Measurements from ENCODE around the gene ADAM12.

ADAM12 gene

GRCh38 chr10:126016882-126017281, 371.4 kb downstream of the ADAM12 start:
- Mint-ChIP-seq H3K9me3 (no peaks in the 10 kb centered on the region), H3K36me3 (ENCODE audit: low read depth) (no peaks in the 10 kb centered on the region), H3K27me3 (ENCODE audit: low read depth) (no peaks in the 10 kb centered on the region), H3K4me1 (ENCODE audit: low read depth) (no peaks in the 10 kb centered on the region), H3K4me3 (no peak overlapping the region), H3K27ac (no peak overlapping the region)
- DNase-seq (ENCODE audit: low spot score), result no peak

GRCh38 chr10:126016156-126016805, 372.0 kb downstream of the ADAM12 start:
- H3K36me3 Mint-ChIP-seq (ENCODE audit: low read depth), result no peaks in the 10 kb centered on the region
- H3K4me1 Mint-ChIP-seq (ENCODE audit: low read depth), result no peaks in the 10 kb centered on the region
- DNase-seq (ENCODE audit: low spot score), result no peak
- H3K27ac Mint-ChIP-seq, result no peak overlapping the region
- H3K9me3 Mint-ChIP-seq, result no peaks in the 10 kb centered on the region
- H3K27me3 Mint-ChIP-seq (ENCODE audit: low read depth), result no peaks in the 10 kb centered on the region
- no peak overlapping the region for H3K4me3 Mint-ChIP-seq

GRCh38 chr10:126015413-126015812, 372.9 kb downstream of the ADAM12 start:
- DNase-seq (ENCODE audit: low spot score), result no peak
- no peaks in the 10 kb centered on the region for H3K27me3 Mint-ChIP-seq (ENCODE audit: low read depth)
- no peak overlapping the region for H3K4me3 Mint-ChIP-seq

GRCh38 chr10:126014309-126014708, 374.0 kb downstream of the ADAM12 start:
- Mint-ChIP-seq H3K9me3 (no peaks in the 10 kb centered on the region), H3K27ac (no peak overlapping the region), H3K36me3 (ENCODE audit: low read depth) (no peaks in the 10 kb centered on the region), H3K27me3 (ENCODE audit: low read depth) (no peaks in the 10 kb centered on the region), H3K4me1 (ENCODE audit: low read depth) (no peaks in the 10 kb centered on the region), H3K4me3 (no peak overlapping the region)
- no peak for DNase-seq (ENCODE audit: low spot score)

More at GRCh38 chr10:126015413-126015812, 372.9 kb downstream of the ADAM12 start:
- Mint-ChIP-seq H3K9me3 (no peaks in the 10 kb centered on the region), H3K27ac (no peak overlapping the region), H3K36me3 (ENCODE audit: low read depth) (no peaks in the 10 kb centered on the region), H3K4me1 (ENCODE audit: low read depth) (no peaks in the 10 kb centered on the region)

- no peaks in the 10 kb centered on the region for H3K27me3 Mint-ChIP-seq (ENCODE audit: low read depth)
- no peak overlapping the region for H3K27ac Mint-ChIP-seq
- H3K9me3 Mint-ChIP-seq, result no peaks in the 10 kb centered on the region
- H3K4me3 Mint-ChIP-seq, result no peak overlapping the region
- H3K4me1 Mint-ChIP-seq (ENCODE audit: low read depth), result no peaks in the 10 kb centered on the region
- H3K36me3 Mint-ChIP-seq (ENCODE audit: low read depth), result no peaks in the 10 kb centered on the region
- DNase-seq (ENCODE audit: low spot score), result peak; percentile 7
Measured at GRCh38 chr10:126013489-126014281, 374.6 kb downstream of the ADAM12 start.

GRCh38 chr10:126012485-126012884, 375.8 kb downstream of the ADAM12 start:
- Mint-ChIP-seq H3K27me3 (ENCODE audit: low read depth) (no peaks in the 10 kb centered on the region), H3K27ac (no peak overlapping the region), H3K4me1 (ENCODE audit: low read depth) (no peaks in the 10 kb centered on the region), H3K9me3 (no peaks in the 10 kb centered on the region), H3K4me3 (no peak overlapping the region), H3K36me3 (ENCODE audit: low read depth) (no peaks in the 10 kb centered on the region)
- DNase-seq (ENCODE audit: low spot score), result no peak

- no peaks in the 10 kb centered on the region for H3K4me1 Mint-ChIP-seq (ENCODE audit: low read depth)
- DNase-seq (ENCODE audit: low spot score), result no peak
- no peaks in the 10 kb centered on the region for H3K36me3 Mint-ChIP-seq (ENCODE audit: low read depth)
- H3K27me3 Mint-ChIP-seq (ENCODE audit: low read depth), result no peaks in the 10 kb centered on the region
- no peak overlapping the region for H3K4me3 Mint-ChIP-seq
- no peaks in the 10 kb centered on the region for H3K9me3 Mint-ChIP-seq
- no peak overlapping the region for H3K27ac Mint-ChIP-seq
Measured at GRCh38 chr10:126011995-126012394, 376.3 kb downstream of the ADAM12 start.

- H3K4me1 Mint-ChIP-seq (ENCODE audit: low read depth), result no peaks in the 10 kb centered on the region
- no peak for DNase-seq (ENCODE audit: low spot score)
- no peaks in the 10 kb centered on the region for H3K27me3 Mint-ChIP-seq (ENCODE audit: low read depth)
- no peak overlapping the region for H3K27ac Mint-ChIP-seq
- H3K36me3 Mint-ChIP-seq (ENCODE audit: low read depth), result no peaks in the 10 kb centered on the region
- H3K9me3 Mint-ChIP-seq, result no peaks in the 10 kb centered on the region
- no peak overlapping the region for H3K4me3 Mint-ChIP-seq
Measured at GRCh38 chr10:126009650-126010049, 378.6 kb downstream of the ADAM12 start.

GRCh38 chr10:126006906-126007305, 381.4 kb downstream of the ADAM12 start:
- H3K36me3 Mint-ChIP-seq (ENCODE audit: low read depth), result no peaks in the 10 kb centered on the region
- H3K9me3 Mint-ChIP-seq, result no peaks in the 10 kb centered on the region
- no peaks in the 10 kb centered on the region for H3K4me1 Mint-ChIP-seq (ENCODE audit: low read depth)
- no peak for DNase-seq (ENCODE audit: low spot score)
- H3K27me3 Mint-ChIP-seq (ENCODE audit: low read depth), result no peaks in the 10 kb centered on the region
- H3K27ac Mint-ChIP-seq, result no peak overlapping the region
- no peak overlapping the region for H3K4me3 Mint-ChIP-seq

GRCh38 chr10:126006264-126006663, 382.0 kb downstream of the ADAM12 start:
- Mint-ChIP-seq H3K36me3 (ENCODE audit: low read depth) (no peaks in the 10 kb centered on the region), H3K4me1 (ENCODE audit: low read depth) (no peaks in the 10 kb centered on the region), H3K9me3 (no peaks in the 10 kb centered on the region), H3K4me3 (no peak overlapping the region), H3K27ac (no peak overlapping the region), H3K27me3 (ENCODE audit: low read depth) (peaks cover under 1% of the 10 kb centered on the region)
- no peak for DNase-seq (ENCODE audit: low spot score)

GRCh38 chr10:126004752-126005151, 383.5 kb downstream of the ADAM12 start:
- no peak for DNase-seq (ENCODE audit: low spot score)
- H3K4me1 Mint-ChIP-seq (ENCODE audit: low read depth), result peaks cover 1% of the 10 kb centered on the region
- no peaks in the 10 kb centered on the region for H3K36me3 Mint-ChIP-seq (ENCODE audit: low read depth)
- H3K9me3 Mint-ChIP-seq, result no peaks in the 10 kb centered on the region
- no peak overlapping the region for H3K27ac Mint-ChIP-seq
- peaks cover 3% of the 10 kb centered on the region for H3K27me3 Mint-ChIP-seq (ENCODE audit: low read depth)
- H3K4me3 Mint-ChIP-seq, result no peak overlapping the region

GRCh38 chr10:126001576-126001975, 386.7 kb downstream of the ADAM12 start:
- Mint-ChIP-seq H3K27ac (no peak overlapping the region), H3K4me1 (ENCODE audit: low read depth) (peaks cover 5% of the 10 kb centered on the region), H3K9me3 (no peaks in the 10 kb centered on the region), H3K4me3 (no peak overlapping the region), H3K27me3 (ENCODE audit: low read depth) (peaks cover 3% of the 10 kb centered on the region), H3K36me3 (ENCODE audit: low read depth) (no peaks in the 10 kb centered on the region)
- no peak for DNase-seq (ENCODE audit: low spot score)

GRCh38 chr10:125999694-126000093, 388.6 kb downstream of the ADAM12 start:
- H3K9me3 Mint-ChIP-seq, result no peaks in the 10 kb centered on the region
- H3K4me1 Mint-ChIP-seq (ENCODE audit: low read depth), result peaks cover 5% of the 10 kb centered on the region
- H3K27me3 Mint-ChIP-seq (ENCODE audit: low read depth), result peaks cover 3% of the 10 kb centered on the region
- no peak for DNase-seq (ENCODE audit: low spot score)
- no peaks in the 10 kb centered on the region for H3K36me3 Mint-ChIP-seq (ENCODE audit: low read depth)
- no peak overlapping the region for H3K27ac Mint-ChIP-seq
- H3K4me3 Mint-ChIP-seq, result no peak overlapping the region

- H3K4me3 Mint-ChIP-seq, result no peak overlapping the region
- DNase-seq (ENCODE audit: low spot score), result no peak
- no peaks in the 10 kb centered on the region for H3K9me3 Mint-ChIP-seq
- no peaks in the 10 kb centered on the region for H3K36me3 Mint-ChIP-seq (ENCODE audit: low read depth)
- H3K27me3 Mint-ChIP-seq (ENCODE audit: low read depth), result peaks cover 3% of the 10 kb centered on the region
- peaks cover 5% of the 10 kb centered on the region for H3K4me1 Mint-ChIP-seq (ENCODE audit: low read depth)
- no peak overlapping the region for H3K27ac Mint-ChIP-seq
Measured at GRCh38 chr10:125997586-125997985, 390.7 kb downstream of the ADAM12 start.
